ENCODE measurements around the gene HTR2A. TPM values are rescaled to one million over a fixed set of nuclear protein-coding genes. Genes with fewer than 3 reads are reported as not detected.

Gene HTR2A
- polyA plus RNA-seq, 1 experiment = 0.02 TPM

- no peaks in the 10 kb centered on the region for H3K9me3 ChIP-seq (ENCODE audit: control insufficient read depth, insufficient read depth, low read length)
- no peak overlapping the region for H3K27ac ChIP-seq (ENCODE audit: low read depth, low read length)
- no peak overlapping the region for H3K4me3 ChIP-seq (ENCODE audit: low read depth, low read length)
- DNase-seq (ENCODE audit: low read depth, low spot score) = no peak
- ChIA-PET POLR2A (no interaction called here), CTCF (interaction anchor here (2.0 kb wide), 1 partner anchor 21 kb away, joined by 9 read pairs; no protein-coding TSS in a partner anchor)
- peaks cover 3% of the 10 kb centered on the region for H3K27me3 ChIP-seq (ENCODE audit: control insufficient read depth, insufficient read depth, low read length)
- no peak for TF ChIP-seq CTCF (IDR thresholded peaks at IDR 0.05; ENCODE audit: low read depth, low read length)
Observed at GRCh38 chr13:46914341-46914740, 17.5 kb upstream of the HTR2A start.

- H3K4me3 ChIP-seq (ENCODE audit: low read depth, low read length) = no peak overlapping the region
- H3K9me3 ChIP-seq (ENCODE audit: control insufficient read depth, insufficient read depth, low read length) = no peaks in the 10 kb centered on the region
- no peak for TF ChIP-seq CTCF (IDR thresholded peaks at IDR 0.05; ENCODE audit: low read depth, low read length)
- DNase-seq (ENCODE audit: low read depth, low spot score) = no peak
- no peak overlapping the region for H3K27ac ChIP-seq (ENCODE audit: low read depth, low read length)
- ChIA-PET POLR2A (no interaction called here), CTCF (interaction anchor here (2.0 kb wide), 1 partner anchor 20 kb away, joined by 9 read pairs; no protein-coding TSS in a partner anchor)
- H3K27me3 ChIP-seq (ENCODE audit: control insufficient read depth, insufficient read depth, low read length) = peaks cover 3% of the 10 kb centered on the region
Observed at GRCh38 chr13:46913757-46914156, 16.9 kb upstream of the HTR2A start.

- no peak for TF ChIP-seq CTCF (IDR thresholded peaks at IDR 0.05; ENCODE audit: low read depth, low read length)
- no peak for DNase-seq (ENCODE audit: low read depth, low spot score)
- CTCF ChIA-PET = no interaction called here
- Histone ChIP-seq H3K9me3 (ENCODE audit: control insufficient read depth, insufficient read depth, low read length) (no peaks in the 10 kb centered on the region), H3K27me3 (ENCODE audit: control insufficient read depth, insufficient read depth, low read length) (no peaks in the 10 kb centered on the region), H3K4me3 (ENCODE audit: low read depth, low read length) (no peak overlapping the region), H3K27ac (ENCODE audit: low read depth, low read length) (no peak overlapping the region)
- POLR2A ChIA-PET = no interaction called here
Observed at GRCh38 chr13:46909042-46909441, 12.2 kb upstream of the HTR2A start.

GRCh38 chr13:46908501-46908900 is 11.6 kb upstream of the HTR2A start:
- CTCF ChIA-PET = no interaction called here
- H3K27me3 ChIP-seq (ENCODE audit: control insufficient read depth, insufficient read depth, low read length) = no peaks in the 10 kb centered on the region
- POLR2A ChIA-PET = no interaction called here
- DNase-seq (ENCODE audit: low read depth, low spot score) = no peak
- TF ChIP-seq CTCF (IDR thresholded peaks at IDR 0.05; ENCODE audit: low read depth, low read length) = no peak
- H3K9me3 ChIP-seq (ENCODE audit: control insufficient read depth, insufficient read depth, low read length) = no peaks in the 10 kb centered on the region
- no peak overlapping the region for H3K27ac ChIP-seq (ENCODE audit: low read depth, low read length)
- H3K4me3 ChIP-seq (ENCODE audit: low read depth, low read length) = no peak overlapping the region

GRCh38 chr13:46906405-46906804 is 9.6 kb upstream of the HTR2A start:
- no peak for TF ChIP-seq CTCF (IDR thresholded peaks at IDR 0.05; ENCODE audit: low read depth, low read length)
- H3K27ac ChIP-seq (ENCODE audit: low read depth, low read length) = no peak overlapping the region
- H3K27me3 ChIP-seq (ENCODE audit: control insufficient read depth, insufficient read depth, low read length) = no peaks in the 10 kb centered on the region
- H3K9me3 ChIP-seq (ENCODE audit: control insufficient read depth, insufficient read depth, low read length) = no peaks in the 10 kb centered on the region
- H3K4me3 ChIP-seq (ENCODE audit: low read depth, low read length) = no peak overlapping the region
- ChIA-PET POLR2A (no interaction called here), CTCF (interaction anchor here (2.1 kb wide), 1 partner anchor 12 kb away, joined by 8 read pairs; no protein-coding TSS in a partner anchor)
- DNase-seq (ENCODE audit: low read depth, low spot score) = no peak
